Neural cell (in vitro differentiated cells): ENCODE results near the gene PMPCA.

Experiments used
- MXI1 ChIP-seq: fragments of 450-650 bp; conservative IDR thresholded peaks from 2 replicates; pipeline ENCODE4 v1.6.1; 2014; ENCODE audit warnings: antibody characterized with exemption, mild to moderate bottlenecking; ENCODE audit not compliant: poor library complexity, severe bottlenecking
- RAD21 ChIP-seq: fragments of 450-650 bp; conservative IDR thresholded peaks from 2 replicates; pipeline ENCODE4 v1.6.1; 2014; ENCODE audit warnings: antibody characterized with exemption, mild to moderate bottlenecking, moderate library complexity
- TF ChIP-seq, protein P1 (sequence below): fragments of 450-650 bp; IDR thresholded peaks from 2 replicates; pipeline ENCODE4 v1.5.1; 2014; ENCODE audit warnings: antibody characterized with exemption, mild to moderate bottlenecking, moderate library complexity; ENCODE audit not compliant: poor library complexity, severe bottlenecking

DNA sequence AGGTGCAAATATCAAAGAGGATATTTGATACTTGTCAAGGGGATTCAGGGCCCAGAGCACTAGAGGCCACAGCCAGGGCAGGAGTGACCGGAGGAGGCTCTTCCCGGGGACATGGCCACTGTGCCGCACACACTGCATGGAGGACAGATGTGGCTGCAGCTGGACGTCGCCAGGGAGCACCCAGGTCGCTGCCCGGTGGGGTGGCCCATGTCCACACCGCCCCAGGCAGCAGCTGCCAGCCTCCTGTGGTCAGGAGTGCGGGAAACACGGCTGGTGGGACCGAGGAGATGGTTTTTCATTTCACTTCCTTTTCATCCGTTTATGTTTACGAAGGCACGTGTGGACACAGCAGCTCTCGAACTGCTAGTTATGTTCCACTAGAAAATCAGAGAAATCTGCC is 57.3 kb downstream of the PMPCA start:
- TF ChIP-seq, protein P1, sequence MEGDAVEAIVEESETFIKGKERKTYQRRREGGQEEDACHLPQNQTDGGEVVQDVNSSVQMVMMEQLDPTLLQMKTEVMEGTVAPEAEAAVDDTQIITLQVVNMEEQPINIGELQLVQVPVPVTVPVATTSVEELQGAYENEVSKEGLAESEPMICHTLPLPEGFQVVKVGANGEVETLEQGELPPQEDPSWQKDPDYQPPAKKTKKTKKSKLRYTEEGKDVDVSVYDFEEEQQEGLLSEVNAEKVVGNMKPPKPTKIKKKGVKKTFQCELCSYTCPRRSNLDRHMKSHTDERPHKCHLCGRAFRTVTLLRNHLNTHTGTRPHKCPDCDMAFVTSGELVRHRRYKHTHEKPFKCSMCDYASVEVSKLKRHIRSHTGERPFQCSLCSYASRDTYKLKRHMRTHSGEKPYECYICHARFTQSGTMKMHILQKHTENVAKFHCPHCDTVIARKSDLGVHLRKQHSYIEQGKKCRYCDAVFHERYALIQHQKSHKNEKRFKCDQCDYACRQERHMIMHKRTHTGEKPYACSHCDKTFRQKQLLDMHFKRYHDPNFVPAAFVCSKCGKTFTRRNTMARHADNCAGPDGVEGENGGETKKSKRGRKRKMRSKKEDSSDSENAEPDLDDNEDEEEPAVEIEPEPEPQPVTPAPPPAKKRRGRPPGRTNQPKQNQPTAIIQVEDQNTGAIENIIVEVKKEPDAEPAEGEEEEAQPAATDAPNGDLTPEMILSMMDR, result no peak
- no peak for TF ChIP-seq RAD21
- TF ChIP-seq MXI1, result no peak
